Breast epithelium (tissue), 4 donors: Measurements from ENCODE around the gene TMEM132D. TPM values are rescaled to one million over a fixed set of nuclear protein-coding genes. Genes with fewer than 3 reads are reported as not detected.

Experiments
- DNase-seq, 2 donors: peaks; one replicate each; pipeline ENCODE4 v3.0.0-alpha.2; 2019; ENCODE audit warnings: low spot score in 2 of 2
- H3K27ac ChIP-seq, 2 donors: fragments of 200-600 bp; sonication (generic) in 1 of 2; one replicate each; pipeline ENCODE4 v1.5.1; 2016 to 2019; ENCODE audit warnings: mild to moderate bottlenecking in 1 of 2
- H3K27me3 ChIP-seq, 2 donors: fragments of 200-600 bp; sonication (generic) in 1 of 2; one replicate each; pipeline versions ENCODE4 v1.5.1 to v1.6.0; 2017 to 2019; ENCODE audit warnings: control low read depth in 1 of 2, mild to moderate bottlenecking in 1 of 2
- H3K36me3 ChIP-seq: fragments of 200-600 bp; one replicate; pipeline ENCODE4 v1.5.1; 2019
- H3K4me1 ChIP-seq, 2 donors: fragments of 200-600 bp; sonication (generic); one replicate each; pipeline ENCODE4 v1.5.1; 2016 to 2019; ENCODE audit warnings: control low read depth in 1 of 2
- H3K4me3 ChIP-seq, 3 donors: fragments of 200-600 bp; sonication (generic); 1 replicate in 2 of 3; 2 replicates in 1 of 3; pipeline ENCODE4 v1.5.1; 2016 to 2019; ENCODE audit warnings: mild to moderate bottlenecking in 3 of 3, moderate library complexity in 2 of 3
- H3K9me3 ChIP-seq, 2 donors: fragments of 200-600 bp; sonication (generic) in 1 of 2; one replicate each; pipeline ENCODE4 v1.5.1; 2016 to 2019; ENCODE audit warnings: control low read depth in 1 of 2
- CTCF ChIP-seq, 3 donors: fragments of 450-650 bp; IDR thresholded peaks; one replicate each; pipeline ENCODE4 v1.5.1; 2016 to 2017; ENCODE audit warnings: antibody characterized with exemption in 3 of 3, mild to moderate bottlenecking in 3 of 3, moderate library complexity in 3 of 3
- POLR2A ChIP-seq: fragments of 450-650 bp; IDR thresholded peaks from one replicate; pipeline ENCODE4 v1.6.1; 2016; ENCODE audit warnings: antibody characterized with exemption, mild to moderate bottlenecking, moderate library complexity
- POLR2AphosphoS5 ChIP-seq, 3 donors: sonication (generic); formaldehyde crosslinking; IDR thresholded peaks; one replicate each; pipeline ENCODE4 v1.6.1; 2017; ENCODE audit warnings: antibody characterized with exemption in 3 of 3
- intact Hi-C: fragments of 100-400 bp; cut with DNase I; formaldehyde crosslinking; loops from one replicate; pipeline ENCODE4 v1.15.1; 2023; ENCODE audit warnings: low total_unique reads
- total RNA-seq, 3 donors: library from RNA; depleted of rRNA; stranded (reverse); fragments of >200 nt; gene quantifications; one replicate each; pipeline ENCODE4 v1.1.0, GENCODE V29; 2016

Gene TMEM132D
- total RNA-seq, 3 donors from 2014 or later = not detected

GRCh38 chr12:129226851-129227250 is 677.0 kb downstream of the TMEM132D start:
- TF ChIP-seq CTCF (IDR thresholded peaks at IDR 0.05) (no peak), POLR2AphosphoS5 (IDR thresholded peaks at IDR 0.05) (no peak), POLR2A (no peak)
- no peaks in the 10 kb centered on the region for H3K27me3 ChIP-seq
- DNase-seq = no peak
- H3K4me1 ChIP-seq = no peaks in the 10 kb centered on the region
- no peak overlapping the region for H3K27ac ChIP-seq
- H3K4me3 ChIP-seq = no peak overlapping the region
- H3K9me3 ChIP-seq = no peaks in the 10 kb centered on the region
- intact Hi-C loops = no loop called here
- H3K36me3 ChIP-seq = no peaks in the 10 kb centered on the region

- no peak for DNase-seq
- Histone ChIP-seq H3K4me1 (no peaks in the 10 kb centered on the region), H3K9me3 (no peaks in the 10 kb centered on the region), H3K36me3 (no peaks in the 10 kb centered on the region), H3K4me3 (no peak overlapping the region), H3K27ac (no peak overlapping the region), H3K27me3 (no peaks in the 10 kb centered on the region)
- intact Hi-C loops = no loop called here
- TF ChIP-seq CTCF (IDR thresholded peaks at IDR 0.05) (no peak), POLR2A (no peak), POLR2AphosphoS5 (IDR thresholded peaks at IDR 0.05) (no peak)
Observed at GRCh38 chr12:129226005-129226404, 677.8 kb downstream of the TMEM132D start.

- intact Hi-C loops = no loop called here
- no peak for DNase-seq
Observed at GRCh38 chr12:129215556-129215955, 688.3 kb downstream of the TMEM132D start.

GRCh38 chr12:129213551-129213950 is 690.3 kb downstream of the TMEM132D start:
- Histone ChIP-seq H3K4me1 (no peaks in the 10 kb centered on the region), H3K9me3 (peaks cover 0 to 16% of the 10 kb centered on the region in 2 donors), H3K27me3 (no peaks in the 10 kb centered on the region), H3K27ac (no peak overlapping the region), H3K4me3 (no peak overlapping the region), H3K36me3 (no peaks in the 10 kb centered on the region)
- intact Hi-C loops = no loop called here
- TF ChIP-seq POLR2AphosphoS5 (IDR thresholded peaks at IDR 0.05) (no peak), POLR2A (no peak), CTCF (IDR thresholded peaks at IDR 0.05) (no peak)
- DNase-seq = no peak

More at GRCh38 chr12:129215556-129215955, 688.3 kb downstream of the TMEM132D start:
- H3K4me3 ChIP-seq = no peak overlapping the region
- H3K36me3 ChIP-seq = no peaks in the 10 kb centered on the region
- no peak overlapping the region for H3K27ac ChIP-seq
- TF ChIP-seq CTCF (IDR thresholded peaks at IDR 0.05) (no peak), POLR2A (no peak), POLR2AphosphoS5 (IDR thresholded peaks at IDR 0.05) (no peak)
- no peaks in the 10 kb centered on the region for H3K27me3 ChIP-seq
- no peaks in the 10 kb centered on the region for H3K4me1 ChIP-seq
- peaks cover 0 to 33% of the 10 kb centered on the region in 2 donors for H3K9me3 ChIP-seq

GRCh38 chr12:129211862-129212630 is 691.8 kb downstream of the TMEM132D start:
- Histone ChIP-seq H3K9me3 (peaks cover 0 to 12% of the 10 kb centered on the region in 2 donors), H3K27ac (no peak overlapping the region), H3K4me1 (no peaks in the 10 kb centered on the region), H3K27me3 (no peaks in the 10 kb centered on the region), H3K36me3 (no peaks in the 10 kb centered on the region), H3K4me3 (no peak overlapping the region)
- DNase-seq = no peak
- TF ChIP-seq CTCF (IDR thresholded peaks at IDR 0.05) (no peak), POLR2A (no peak), POLR2AphosphoS5 (IDR thresholded peaks at IDR 0.05) (no peak)
- intact Hi-C loops = no loop called here
